Right atrium auricular region (tissue), 2 donors: ENCODE measurements around the gene ANO7. TPM values are rescaled to one million over a fixed set of nuclear protein-coding genes. Genes with fewer than 3 reads are reported as not detected.

Source experiments
- DNase-seq: peaks from one replicate; pipeline ENCODE4 v3.0.0-alpha.2; 2019; ENCODE audit warnings: low spot score
- H3K27ac ChIP-seq, 2 donors: fragments of 200-600 bp; sonication (generic); 1 replicate in 1 of 2; 2 replicates in 1 of 2; pipeline ENCODE4 v1.5.1; 2016 to 2019
- H3K27me3 ChIP-seq, 2 donors: fragments of 200-600 bp; sonication (generic); one replicate each; pipeline versions ENCODE4 v1.5.1 to v1.6.0; 2017 to 2019
- H3K36me3 ChIP-seq: fragments of 200-600 bp; sonication (generic); one replicate; pipeline ENCODE4 v1.5.1; 2016
- H3K4me1 ChIP-seq, 2 donors: fragments of 200-600 bp; sonication (generic); one replicate each; pipeline versions ENCODE4 v1.5.1 to v1.6.0; 2017 to 2019
- H3K4me3 ChIP-seq, 2 donors: fragments of 200-600 bp; sonication (generic); 1 replicate in 1 of 2; 2 replicates in 1 of 2; pipeline ENCODE4 v1.5.1; 2017 to 2019; ENCODE audit warnings: mild to moderate bottlenecking in 1 of 2, moderate library complexity in 1 of 2
- H3K9me3 ChIP-seq, 2 donors: fragments of 200-600 bp; sonication (generic); one replicate each; pipeline ENCODE4 v1.5.1; 2019
- total RNA-seq, 2 donors: library from RNA; depleted of rRNA; stranded (reverse); fragments of >200 nt; gene quantifications; one replicate each; pipeline ENCODE4 v1.1.0, GENCODE V29; 2016
- TF ChIP-seq, protein P1 (sequence below), 2 donors: fragments of 200-600 bp; sonication (generic); IDR thresholded peaks; one replicate each; pipeline ENCODE4 v1.5.1; 2019; ENCODE audit warnings: antibody characterized with exemption in 2 of 2

ANO7 gene
- total RNA-seq, 2 donors from 2014 or later = 1.1 to 1.3 TPM

DNA sequence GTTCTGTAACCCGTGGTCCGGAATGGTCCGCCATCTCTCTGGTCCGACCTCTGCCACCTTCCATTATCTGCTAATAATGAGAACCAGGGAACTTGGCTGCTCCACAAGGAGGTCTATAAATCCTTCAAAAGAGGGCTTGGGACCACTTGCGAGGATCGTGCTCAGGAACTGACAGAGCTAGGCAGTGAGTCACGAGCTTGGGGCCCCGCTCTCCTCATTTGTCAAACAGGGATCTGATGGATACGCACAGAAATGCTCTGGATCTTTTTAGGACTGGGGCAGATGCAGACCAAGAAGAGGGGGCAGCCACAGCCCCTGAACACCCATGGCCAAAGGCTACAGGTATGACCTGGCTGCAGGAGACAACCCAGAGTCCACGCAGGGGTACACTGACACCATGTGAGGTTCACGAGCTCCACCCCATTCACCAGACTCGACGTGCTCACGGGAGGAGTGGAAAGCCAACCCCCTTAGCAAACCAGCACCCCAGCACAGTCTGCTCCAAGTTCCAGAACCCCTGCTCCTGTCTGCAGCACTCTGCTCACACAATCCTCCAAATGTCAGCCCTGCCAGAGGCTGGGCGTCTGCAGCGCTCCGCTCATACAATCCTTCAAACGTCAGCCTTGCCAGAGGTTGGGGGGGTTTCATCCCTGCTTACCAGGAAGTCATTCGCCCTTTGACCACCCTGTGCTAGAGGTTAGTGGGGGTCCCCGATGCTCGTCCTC lies 45.8 kb downstream of the ANO7 start:
- Histone ChIP-seq H3K27ac (no peak overlapping the region), H3K27me3 (no peaks in the 10 kb centered on the region), H3K4me1 (peaks cover 0 to 5% of the 10 kb centered on the region in 2 donors), H3K36me3 (peaks cover 98% of the 10 kb centered on the region), H3K4me3 (no peak overlapping the region), H3K9me3 (no peaks in the 10 kb centered on the region)
- TF ChIP-seq, protein P1, sequence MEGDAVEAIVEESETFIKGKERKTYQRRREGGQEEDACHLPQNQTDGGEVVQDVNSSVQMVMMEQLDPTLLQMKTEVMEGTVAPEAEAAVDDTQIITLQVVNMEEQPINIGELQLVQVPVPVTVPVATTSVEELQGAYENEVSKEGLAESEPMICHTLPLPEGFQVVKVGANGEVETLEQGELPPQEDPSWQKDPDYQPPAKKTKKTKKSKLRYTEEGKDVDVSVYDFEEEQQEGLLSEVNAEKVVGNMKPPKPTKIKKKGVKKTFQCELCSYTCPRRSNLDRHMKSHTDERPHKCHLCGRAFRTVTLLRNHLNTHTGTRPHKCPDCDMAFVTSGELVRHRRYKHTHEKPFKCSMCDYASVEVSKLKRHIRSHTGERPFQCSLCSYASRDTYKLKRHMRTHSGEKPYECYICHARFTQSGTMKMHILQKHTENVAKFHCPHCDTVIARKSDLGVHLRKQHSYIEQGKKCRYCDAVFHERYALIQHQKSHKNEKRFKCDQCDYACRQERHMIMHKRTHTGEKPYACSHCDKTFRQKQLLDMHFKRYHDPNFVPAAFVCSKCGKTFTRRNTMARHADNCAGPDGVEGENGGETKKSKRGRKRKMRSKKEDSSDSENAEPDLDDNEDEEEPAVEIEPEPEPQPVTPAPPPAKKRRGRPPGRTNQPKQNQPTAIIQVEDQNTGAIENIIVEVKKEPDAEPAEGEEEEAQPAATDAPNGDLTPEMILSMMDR (IDR thresholded peaks at IDR 0.05) = no peak
- DNase-seq = no peak

DNA sequence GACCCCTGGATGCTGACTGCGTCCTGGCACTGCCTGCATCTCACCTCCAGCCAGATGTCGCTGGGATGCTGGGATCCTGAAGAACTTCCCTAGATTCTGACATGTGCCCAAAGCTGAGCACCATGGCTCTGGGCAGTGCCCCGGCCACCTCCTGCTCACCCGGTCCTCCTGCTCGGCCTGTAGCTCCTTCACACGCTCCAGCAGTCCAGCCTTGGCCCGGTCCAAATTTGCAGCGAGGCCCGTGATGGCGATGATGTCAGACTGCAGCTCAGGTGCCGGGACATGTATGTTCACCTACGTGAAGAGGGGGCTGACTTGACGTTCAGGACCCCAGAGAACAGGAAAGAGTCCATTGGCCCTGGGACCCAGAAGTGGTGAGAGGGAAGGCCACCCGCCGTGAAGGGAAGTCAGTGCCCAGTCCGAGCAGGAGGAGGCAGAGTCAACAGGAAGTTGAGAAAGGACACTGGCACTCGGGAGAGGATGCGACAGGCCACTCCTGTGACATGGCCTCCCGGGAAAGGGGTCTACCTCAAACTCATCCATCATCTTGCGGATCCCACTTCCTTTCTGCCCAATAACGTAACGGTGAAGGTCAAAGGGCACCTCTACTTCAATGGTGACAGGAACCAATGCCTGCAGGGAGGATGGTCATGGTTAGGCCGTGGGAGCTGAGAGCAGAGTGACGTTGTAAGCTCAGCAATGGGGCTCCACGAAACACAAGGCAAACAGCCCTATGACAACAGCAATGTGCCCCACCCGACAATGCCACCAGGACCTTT lies 46.7 kb downstream of the ANO7 start:
- DNase-seq = no peak
- H3K4me1 ChIP-seq = no peaks in the 10 kb centered on the region
- no peaks in the 10 kb centered on the region for H3K27me3 ChIP-seq
- peaks cover 98% of the 10 kb centered on the region for H3K36me3 ChIP-seq
- no peak overlapping the region for H3K27ac ChIP-seq
- TF ChIP-seq, protein P1 (IDR thresholded peaks at IDR 0.05) = no peak
- H3K4me3 ChIP-seq = no peak overlapping the region
- H3K9me3 ChIP-seq = no peaks in the 10 kb centered on the region

DNA sequence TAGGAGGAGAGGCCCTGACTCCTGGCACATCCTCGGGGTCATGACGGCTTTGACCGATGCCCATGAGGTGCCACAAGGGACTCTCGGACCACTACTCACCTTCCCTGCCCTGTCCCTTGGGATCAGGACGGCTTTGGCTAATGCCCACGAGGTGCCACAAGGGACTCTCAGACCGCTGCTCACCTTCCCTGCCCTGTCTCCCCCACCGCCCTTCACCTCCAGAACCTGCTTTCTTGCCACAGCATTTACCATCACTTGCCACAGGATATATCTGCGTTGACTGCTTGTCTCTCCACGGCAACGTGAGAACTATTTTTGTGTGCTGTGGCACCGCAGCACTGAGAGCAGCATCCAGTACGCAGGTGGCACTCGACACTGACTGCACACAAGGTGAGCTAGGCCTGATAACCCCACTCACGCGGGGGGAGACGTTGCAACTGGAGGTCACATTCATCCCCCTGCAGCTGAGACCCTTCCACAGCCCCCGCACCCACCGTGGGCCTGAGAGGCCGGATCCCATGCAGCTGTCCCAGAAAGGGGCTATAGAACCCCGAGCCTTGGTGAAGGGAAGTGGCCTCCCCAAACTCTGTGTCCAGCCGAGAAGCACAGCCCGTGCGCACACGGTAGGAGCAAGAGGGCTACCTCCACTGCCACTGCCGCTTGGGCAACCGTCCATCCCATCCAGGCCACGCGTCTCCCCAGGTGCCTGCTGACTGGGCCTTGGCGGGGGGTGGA lies 47.5 kb downstream of the ANO7 start:
- H3K27ac ChIP-seq = no peak overlapping the region
- no peaks in the 10 kb centered on the region for H3K27me3 ChIP-seq
- no peak for DNase-seq
- H3K4me3 ChIP-seq = no peak overlapping the region
- TF ChIP-seq, protein P1 (IDR thresholded peaks at IDR 0.05) = no peak
- H3K4me1 ChIP-seq = no peaks in the 10 kb centered on the region
- H3K36me3 ChIP-seq = peaks cover 98% of the 10 kb centered on the region
- H3K9me3 ChIP-seq = no peaks in the 10 kb centered on the region

DNA sequence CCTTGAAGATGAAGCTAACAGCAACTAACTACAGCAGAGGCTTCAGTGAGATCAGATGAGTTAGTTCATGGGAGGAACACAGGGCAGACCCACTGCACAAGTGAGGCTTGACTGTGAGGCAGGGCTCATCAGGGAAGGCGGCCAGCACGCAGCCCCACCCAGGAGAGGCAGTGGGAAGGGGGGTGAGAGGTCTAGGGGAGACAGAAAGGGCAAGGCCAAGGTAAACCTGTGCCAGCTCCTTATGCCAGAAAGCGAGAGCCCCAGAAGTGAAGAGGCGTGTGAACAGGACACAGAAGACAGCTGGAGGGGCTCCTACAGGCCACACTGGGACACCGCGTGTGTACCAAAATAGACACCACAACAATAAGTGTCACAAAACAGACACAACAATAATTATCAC lies 48.6 kb downstream of the ANO7 start:
- Histone ChIP-seq H3K4me3 (no peak overlapping the region), H3K9me3 (no peaks in the 10 kb centered on the region), H3K36me3 (peaks cover 98% of the 10 kb centered on the region), H3K27me3 (no peaks in the 10 kb centered on the region), H3K4me1 (no peaks in the 10 kb centered on the region), H3K27ac (no peak overlapping the region)
- DNase-seq = no peak
- TF ChIP-seq, protein P1 (IDR thresholded peaks at IDR 0.05) = no peak

DNA sequence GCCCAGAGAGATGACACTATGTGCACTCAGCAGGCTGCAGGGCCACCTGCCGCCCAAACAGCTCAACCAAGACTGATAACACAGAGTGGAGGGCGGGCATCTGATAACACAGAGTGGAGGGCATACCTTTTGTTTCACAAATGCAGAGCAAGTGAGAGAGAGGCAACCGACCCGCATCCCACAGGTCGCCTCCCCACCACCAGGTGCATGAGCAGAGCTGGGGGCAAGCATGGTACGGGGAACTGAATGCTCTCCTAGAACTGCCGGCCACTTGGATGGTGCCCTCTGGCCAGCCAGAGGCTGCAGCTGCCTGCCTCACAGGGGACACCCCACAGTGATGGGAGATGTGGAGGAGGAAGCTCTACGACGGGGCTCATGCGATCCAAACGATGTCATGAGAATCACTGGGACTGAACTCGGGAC lies 49.5 kb downstream of the ANO7 start:
- Histone ChIP-seq H3K4me3 (no peak overlapping the region), H3K27ac (no peak overlapping the region), H3K27me3 (no peaks in the 10 kb centered on the region), H3K9me3 (no peaks in the 10 kb centered on the region), H3K4me1 (no peaks in the 10 kb centered on the region), H3K36me3 (peaks cover 98% of the 10 kb centered on the region)
- no peak for DNase-seq
- TF ChIP-seq, protein P1 (IDR thresholded peaks at IDR 0.05) = no peak
